K562 treated with DMSO at 1 percent for 12 hours (cell line): ENCODE measurements around the gene ZNF428. TPM values are rescaled to one million over a fixed set of nuclear protein-coding genes. Genes with fewer than 3 reads are reported as not detected.

Experiments
- total RNA-seq: library from RNA; unstranded; fragments of 300-600 nt; gene quantifications from 2 replicates; pipeline ENCODE4 v1.2.3, GENCODE V29; 2022; ENCODE audit not compliant: insufficient read depth

ZNF428 gene
- total RNA-seq, result 61.7 and 81.6 TPM in 2 replicates

DNA sequence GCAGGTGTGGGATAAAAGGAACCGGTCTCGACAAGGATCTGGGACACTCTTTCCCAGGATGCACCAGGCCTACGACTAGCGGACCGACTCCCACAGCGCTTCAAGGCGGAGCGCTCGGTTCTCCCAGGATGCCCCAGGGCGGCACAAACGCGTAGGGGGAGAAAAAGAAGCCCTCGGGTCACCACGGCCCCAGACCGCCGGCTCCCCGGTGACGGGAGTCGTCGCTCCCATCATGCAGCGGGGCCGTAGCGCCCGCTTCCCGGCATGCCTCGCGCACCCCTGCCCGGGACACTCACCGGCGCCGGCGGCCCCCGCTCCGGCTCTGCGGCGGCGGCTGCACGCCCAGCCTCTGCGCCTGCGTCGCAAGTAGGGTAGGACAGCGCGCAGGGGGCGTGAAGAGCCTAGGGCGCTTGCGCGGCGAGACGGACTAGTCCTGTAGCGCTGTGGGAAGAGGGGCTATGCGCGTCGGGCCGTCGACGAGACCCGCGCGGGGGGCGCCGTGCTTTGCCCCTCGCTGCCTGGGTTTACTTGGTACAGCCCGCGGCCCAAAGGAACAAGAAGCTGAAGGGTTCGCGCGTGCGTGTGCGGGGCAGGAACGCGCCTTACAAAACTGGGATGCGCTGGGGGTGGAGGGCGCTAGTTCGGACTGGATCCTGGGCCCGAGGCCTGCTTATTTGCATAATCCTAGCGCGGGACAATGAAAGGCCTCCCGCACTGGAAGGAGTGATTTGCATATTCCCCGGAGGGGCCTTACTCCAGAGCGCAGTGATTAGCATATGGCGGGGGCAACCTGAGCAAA is at the start of gene ZNF428:
Gene ZNF428 (minus strand): TSS at position 368 of the 799 bp plus-strand sequence. CDS start 5,325 bp downstream, outside the sequence.

GRCh38 chr19:43639519-43640423 is 20.3 kb upstream of the ZNF428 start, which contains the start of gene CADM4:
TSS of gene CADM4 (minus strand) at chr19:43639850. CDS start at chr19:43639790, 60 bp downstream.

GRCh38 chr19:43611788-43612187 is 7.6 kb downstream of the ZNF428 start, which contains the start of gene SRRM5:
TSS of gene SRRM5 (plus strand) at chr19:43612088. CDS start at chr19:43612122, 34 bp downstream.

DNA sequence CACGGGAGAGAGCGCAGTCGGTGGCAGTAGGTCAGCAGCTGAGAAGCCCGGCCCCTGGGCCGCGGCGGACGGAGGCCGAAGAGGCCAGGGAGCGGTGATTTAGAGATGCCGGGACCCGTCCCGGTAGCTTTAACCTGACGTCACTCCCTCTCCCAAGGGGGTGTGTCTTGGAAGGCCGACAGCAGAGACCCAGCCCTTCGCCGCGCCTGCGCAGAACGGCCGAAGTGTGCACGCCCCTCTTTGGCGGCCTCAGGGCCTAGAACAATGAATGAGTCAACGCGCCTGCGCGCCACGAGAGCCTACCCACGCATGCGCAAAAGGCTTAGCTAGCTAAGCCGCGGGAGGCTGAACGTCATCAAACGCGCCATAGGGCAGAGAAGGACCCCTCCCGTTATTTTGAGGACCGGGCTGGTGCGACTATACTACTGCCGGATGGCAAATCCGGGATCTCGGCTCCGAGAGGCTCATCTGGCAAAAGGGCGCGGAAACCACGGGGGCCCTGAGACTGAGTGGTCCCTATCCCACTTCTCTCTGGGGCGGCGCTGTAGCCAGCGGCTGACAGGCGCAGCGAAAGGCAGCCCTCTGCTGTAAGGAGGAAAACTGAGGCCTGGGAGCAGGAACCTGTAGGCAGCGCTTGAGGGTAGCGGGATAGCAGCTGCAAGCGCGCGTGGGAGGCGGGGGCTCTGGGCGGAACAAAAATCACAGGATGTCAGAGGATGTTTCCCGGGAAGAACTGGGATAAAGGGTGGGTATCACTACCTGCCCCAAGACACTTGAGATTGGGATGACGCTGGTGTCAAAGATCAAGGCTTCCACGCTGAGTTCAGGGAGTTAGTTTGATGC is 23.2 kb downstream of the ZNF428 start, which contains the start of the genes IRGQ and ZNF576:
Gene IRGQ (minus strand): TSS at position 136 of the 843 bp plus-strand sequence. CDS start 796 bp downstream, outside the sequence.
Gene ZNF576 (plus strand): TSS at position 597 of the 843 bp plus-strand sequence. CDS start 514 bp downstream, outside the sequence.

DNA sequence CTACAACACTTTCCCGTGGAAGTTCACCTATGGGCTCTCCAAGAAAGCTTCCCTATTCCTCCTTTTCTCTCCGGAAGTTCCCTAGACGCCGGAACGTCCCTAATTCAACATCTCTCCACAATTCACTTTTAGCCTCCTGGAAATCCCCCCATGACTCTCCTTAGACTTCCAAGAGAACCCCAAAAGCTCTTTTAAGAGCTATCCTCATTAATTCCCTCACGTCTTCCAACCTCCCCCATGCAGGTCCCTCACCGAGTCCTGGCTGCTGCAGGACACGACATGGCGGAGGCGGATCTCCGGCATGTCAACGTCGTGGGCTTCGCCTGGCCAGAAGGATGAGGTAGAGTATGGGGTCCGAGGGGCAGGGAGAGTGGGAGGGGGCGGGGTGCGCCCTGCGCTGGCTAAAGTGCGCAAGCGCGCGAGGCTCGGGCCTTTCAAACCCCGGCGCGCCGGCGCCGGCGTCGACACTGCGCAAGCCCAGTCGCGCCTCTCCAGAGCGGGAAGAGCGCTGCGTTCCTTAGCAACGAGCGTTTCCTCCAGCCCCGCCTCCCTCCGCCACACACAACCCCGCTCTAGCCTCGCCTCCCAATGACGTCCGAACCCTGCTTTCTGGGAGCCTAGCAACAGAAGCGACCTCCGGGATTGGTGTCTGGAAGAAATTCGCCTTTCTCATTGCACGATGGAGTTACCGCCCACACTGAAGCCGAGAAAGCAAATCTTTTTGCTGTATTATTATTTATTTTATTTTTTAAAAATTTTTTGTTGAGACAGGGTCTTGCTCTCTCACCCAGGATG is 44.1 kb downstream of the ZNF428 start, which contains the start of the genes PINLYP and XRCC1:
Gene PINLYP (plus strand): TSS at position 646 of the 795 bp plus-strand sequence. CDS start 1,391 bp downstream, outside the sequence.
Gene XRCC1 (minus strand): TSS at position 372 of the 795 bp plus-strand sequence. CDS start 69 bp downstream, at position 303.

Other genes starting within 250 kb of the ZNF428 start
- 1.0 and 1.7 TPM in 2 replicates for gene TEX101, start 204.7 kb downstream of the ZNF428 start, total RNA-seq
- gene LYPD3, start 154.0 kb downstream of the ZNF428 start, total RNA-seq, result 0.86 and 1.5 TPM in 2 replicates
- gene PHLDB3, start 114.9 kb downstream of the ZNF428 start, total RNA-seq, result 15.2 and 18.9 TPM in 2 replicates
- gene ETHE1, start 92.4 kb downstream of the ZNF428 start, total RNA-seq, result 25.9 and 37.1 TPM in 2 replicates
- gene ZNF575, start 86.4 kb downstream of the ZNF428 start, total RNA-seq, result 1.9 TPM in 1 of 2 replicates, not detected in the other
- 33.6 and 58.9 TPM in 2 replicates for gene XRCC1, start 44.1 kb downstream of the ZNF428 start, total RNA-seq
- 2.2 and 4.5 TPM in 2 replicates for gene PINLYP, start 43.8 kb downstream of the ZNF428 start, total RNA-seq
- 3.6 and 7.0 TPM in 2 replicates for gene IRGQ, start 23.5 kb downstream of the ZNF428 start, total RNA-seq
- 11.0 and 15.2 TPM in 2 replicates for gene ZNF576, start 23.0 kb downstream of the ZNF428 start, total RNA-seq
- 0.57 and 1.8 TPM in 2 replicates for gene SRRM5, start 7.5 kb downstream of the ZNF428 start, total RNA-seq
- 3.4 and 5.0 TPM in 2 replicates for gene CADM4, start 20.2 kb upstream of the ZNF428 start, total RNA-seq
- gene PLAUR, start 50.5 kb upstream of the ZNF428 start, total RNA-seq, result 22.5 and 28.7 TPM in 2 replicates
- gene IRGC, start 96.4 kb upstream of the ZNF428 start, total RNA-seq, result not detected in 2 replicates
- gene SMG9, start 135.3 kb upstream of the ZNF428 start, total RNA-seq, result 24.8 and 38.4 TPM in 2 replicates
- 8.2 and 11.0 TPM in 2 replicates for gene KCNN4, start 161.3 kb upstream of the ZNF428 start, total RNA-seq
- gene LYPD5, start 182.8 kb upstream of the ZNF428 start, total RNA-seq, result 1.4 TPM in 1 of 2 replicates, not detected in the other
- gene ZNF283, start 207.7 kb upstream of the ZNF428 start, total RNA-seq, result 1.5 and 5.6 TPM in 2 replicates